ENCODE data around the gene BLTP3B.

DNA sequence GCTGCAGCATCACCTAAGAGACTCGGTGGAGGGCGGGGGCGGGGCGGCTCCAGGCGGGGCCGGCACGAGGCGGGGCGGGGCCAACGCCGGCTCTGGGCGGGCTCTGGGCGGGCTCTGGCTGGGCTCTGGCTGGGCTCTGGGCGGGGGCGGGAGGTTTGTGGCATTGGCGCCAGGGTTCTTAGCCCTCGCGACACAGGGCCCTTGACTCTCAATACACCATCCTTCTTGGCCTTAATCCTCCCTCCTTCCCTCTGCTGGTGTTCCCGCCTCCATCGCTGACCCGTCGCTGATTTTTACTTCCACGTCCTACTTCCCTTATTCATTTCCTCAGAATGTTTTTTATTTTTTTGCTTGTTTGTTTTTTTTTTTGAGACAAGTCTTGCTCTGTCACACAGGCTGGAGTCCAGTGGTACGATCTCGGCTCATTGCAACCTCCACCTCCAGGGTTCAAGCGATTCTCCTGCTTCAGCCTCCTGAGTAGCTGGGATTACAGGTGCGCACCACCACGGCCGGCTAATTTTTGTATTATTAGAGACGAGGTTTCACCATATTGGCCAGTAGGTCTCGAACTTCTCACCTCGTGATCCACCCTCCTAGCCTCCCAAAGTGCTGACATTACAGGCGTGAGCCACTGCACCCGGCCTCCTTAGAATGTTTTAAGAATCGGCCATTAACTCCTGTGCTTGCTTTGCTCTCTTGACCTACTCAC, at the start of gene BLTP3B:
- TF ChIP-seq CTCF (IDR thresholded peaks at IDR 0.05; ENCODE audit: low read length) (no peak), EZH2 (IDR thresholded peaks at IDR 0.05; ENCODE audit: borderline replicate concordance, low read length) (no peak)
